ENCODE measurements around the gene SLC44A5.

- no peak for TF ChIP-seq POLR2A (IDR thresholded peaks at IDR 0.05)
- no peak for TF ChIP-seq CTCF (IDR thresholded peaks at IDR 0.05)
Observed at GRCh38 chr1:75611014-75611413, at the start of gene SLC44A5.

All from thyroid gland (tissue), 4 donors.